ENCODE measurements around the gene WNK4.
"Not testable (repeated sequence)": the region's sequence is repeated elsewhere in the genome, so short reads cannot be mapped to it uniquely, and the experiment has no call there.

- not testable (repeated sequence) for TF ChIP-seq CTCF, POLR2A (IDR thresholded peaks at IDR 0.05)
These were observed 10.4 kb upstream of the WNK4 start for GRCh38 chr17:42769964-42770363.

All from uterus (tissue), 2 donors.